Memory B cell (primary cell): Measurements from ENCODE around the gene ACOT4.

ENCODE experiments used
- ATAC-seq: fragments of 150-1000 bp; cut with Tn5 transposase; 2 replicates; pipeline ENCODE4 v1.10.0; 2021; ENCODE audit warnings: low read depth, mild to moderate bottlenecking, moderate library complexity
- DNase-seq, 2 donors: peaks; one replicate each; pipeline ENCODE4 v3.0.0; 2022; ENCODE audit warnings: low spot score in 2 of 2
- H3K27ac Mint-ChIP-seq: one replicate; pipeline ENCODE4 v1.8.0; 2022; ENCODE audit warnings: mild to moderate bottlenecking, moderate library complexity, mixed read lengths
- H3K27me3 Mint-ChIP-seq: one replicate; pipeline ENCODE4 v1.8.0; 2022; ENCODE audit warnings: mixed read lengths
- H3K36me3 Mint-ChIP-seq: one replicate; pipeline ENCODE4 v1.8.0; 2022; ENCODE audit warnings: mild to moderate bottlenecking, mixed read lengths
- H3K4me1 Mint-ChIP-seq: one replicate; pipeline ENCODE4 v1.8.0; 2022; ENCODE audit warnings: mixed read lengths
- H3K4me3 Mint-ChIP-seq: one replicate; pipeline ENCODE4 v1.8.0; 2022; ENCODE audit warnings: mild to moderate bottlenecking, moderate library complexity, mixed read lengths
- H3K9me3 Mint-ChIP-seq: one replicate; pipeline ENCODE4 v1.8.0; 2022; ENCODE audit warnings: mixed read lengths

The ACOT4 gene

GRCh38 chr14:73602994-73603393 is 11.3 kb downstream of the ACOT4 start:
- no peak for ATAC-seq
- H3K27ac Mint-ChIP-seq, result no peak overlapping the region
- H3K4me3 Mint-ChIP-seq, result no peak overlapping the region
- peaks cover 1% of the 10 kb centered on the region for H3K9me3 Mint-ChIP-seq
- DNase-seq, result no peak
- H3K36me3 Mint-ChIP-seq, result no peaks in the 10 kb centered on the region
- H3K4me1 Mint-ChIP-seq, result no peaks in the 10 kb centered on the region
- H3K27me3 Mint-ChIP-seq, result no peaks in the 10 kb centered on the region

- no peaks in the 10 kb centered on the region for H3K27me3 Mint-ChIP-seq
- no peak for DNase-seq
Measured at GRCh38 chr14:73606271-73606670, 14.6 kb downstream of the ACOT4 start.

GRCh38 chr14:73607241-73607640 is 15.6 kb downstream of the ACOT4 start:
- no peaks in the 10 kb centered on the region for H3K36me3 Mint-ChIP-seq
- ATAC-seq (no peak), DNase-seq (no peak)
- H3K27ac Mint-ChIP-seq, result no peak overlapping the region
- no peak overlapping the region for H3K4me3 Mint-ChIP-seq
- H3K27me3 Mint-ChIP-seq, result no peaks in the 10 kb centered on the region
- H3K4me1 Mint-ChIP-seq, result no peaks in the 10 kb centered on the region
- peaks cover 1% of the 10 kb centered on the region for H3K9me3 Mint-ChIP-seq

More at GRCh38 chr14:73606271-73606670, 14.6 kb downstream of the ACOT4 start:
- ATAC-seq, result no peak
- Mint-ChIP-seq H3K27ac (no peak overlapping the region), H3K4me1 (no peaks in the 10 kb centered on the region), H3K36me3 (no peaks in the 10 kb centered on the region), H3K4me3 (no peak overlapping the region), H3K9me3 (peaks cover 1% of the 10 kb centered on the region)

- Mint-ChIP-seq H3K4me3 (no peak overlapping the region), H3K27me3 (no peaks in the 10 kb centered on the region), H3K27ac (no peak overlapping the region), H3K4me1 (no peaks in the 10 kb centered on the region), H3K9me3 (no peaks in the 10 kb centered on the region), H3K36me3 (no peaks in the 10 kb centered on the region)
- no peak for ATAC-seq
- DNase-seq, result no peak
Measured at GRCh38 chr14:73610687-73611086, 19.0 kb downstream of the ACOT4 start.

- no peaks in the 10 kb centered on the region for H3K36me3 Mint-ChIP-seq
- no peaks in the 10 kb centered on the region for H3K27me3 Mint-ChIP-seq
- no peaks in the 10 kb centered on the region for H3K4me1 Mint-ChIP-seq
- peak; percentile 43 to 66 for DNase-seq
- no peaks in the 10 kb centered on the region for H3K9me3 Mint-ChIP-seq
- peak within 1 kb of the TSS; percentile 81 for H3K27ac Mint-ChIP-seq
- ATAC-seq, result peak; percentile 82
- peak within 1 kb of the TSS; percentile 91 for H3K4me3 Mint-ChIP-seq
Measured at GRCh38 chr14:73612339-73613045, 20.8 kb downstream of the ACOT4 start, which contains the start of gene ACOT6. ACOT6 (plus strand) TSS chr14:73612517; CDS start chr14:73612572, 55 bp downstream.

GRCh38 chr14:73613046-73613383 is 21.3 kb downstream of the ACOT4 start:
- ATAC-seq (peak; percentile 4), DNase-seq (no peak)
- H3K27me3 Mint-ChIP-seq, result no peaks in the 10 kb centered on the region

GRCh38 chr14:73613419-73613963 is 21.8 kb downstream of the ACOT4 start:
- peak overlapping the region; percentile 91 for H3K4me3 Mint-ChIP-seq
- ATAC-seq (no peak), DNase-seq (no peak)
- no peaks in the 10 kb centered on the region for H3K36me3 Mint-ChIP-seq
- H3K9me3 Mint-ChIP-seq, result no peaks in the 10 kb centered on the region
- H3K27ac Mint-ChIP-seq, result peak overlapping the region; percentile 81
- no peaks in the 10 kb centered on the region for H3K4me1 Mint-ChIP-seq
- no peaks in the 10 kb centered on the region for H3K27me3 Mint-ChIP-seq

More at GRCh38 chr14:73613046-73613383, 21.3 kb downstream of the ACOT4 start:
- no peaks in the 10 kb centered on the region for H3K36me3 Mint-ChIP-seq
- H3K27ac Mint-ChIP-seq, result peak overlapping the region; percentile 81
- H3K4me3 Mint-ChIP-seq, result peak overlapping the region; percentile 91
- H3K9me3 Mint-ChIP-seq, result no peaks in the 10 kb centered on the region
- no peaks in the 10 kb centered on the region for H3K4me1 Mint-ChIP-seq

- DNase-seq (no peak), ATAC-seq (no peak)
- Mint-ChIP-seq H3K9me3 (no peaks in the 10 kb centered on the region), H3K27ac (no peak overlapping the region), H3K4me3 (no peak overlapping the region), H3K27me3 (no peaks in the 10 kb centered on the region), H3K4me1 (no peaks in the 10 kb centered on the region), H3K36me3 (no peaks in the 10 kb centered on the region)
Measured at GRCh38 chr14:73616831-73617230, 25.2 kb downstream of the ACOT4 start.

- DNase-seq, result no peak
- no peaks in the 10 kb centered on the region for H3K27me3 Mint-ChIP-seq
- no peaks in the 10 kb centered on the region for H3K9me3 Mint-ChIP-seq
- no peak for ATAC-seq
- H3K4me3 Mint-ChIP-seq, result no peak overlapping the region
- H3K27ac Mint-ChIP-seq, result no peak overlapping the region
- H3K4me1 Mint-ChIP-seq, result no peaks in the 10 kb centered on the region
- no peaks in the 10 kb centered on the region for H3K36me3 Mint-ChIP-seq
Measured at GRCh38 chr14:73619524-73619923, 27.9 kb downstream of the ACOT4 start.

GRCh38 chr14:73620268-73620667 is 28.6 kb downstream of the ACOT4 start:
- H3K4me3 Mint-ChIP-seq, result no peak overlapping the region
- ATAC-seq (no peak), DNase-seq (no peak)
- no peaks in the 10 kb centered on the region for H3K9me3 Mint-ChIP-seq
- no peak overlapping the region for H3K27ac Mint-ChIP-seq
- H3K27me3 Mint-ChIP-seq, result no peaks in the 10 kb centered on the region
- H3K4me1 Mint-ChIP-seq, result no peaks in the 10 kb centered on the region
- no peaks in the 10 kb centered on the region for H3K36me3 Mint-ChIP-seq

GRCh38 chr14:73623504-73624054 is 31.9 kb downstream of the ACOT4 start:
- no peak for ATAC-seq
- no peaks in the 10 kb centered on the region for H3K36me3 Mint-ChIP-seq
- no peak for DNase-seq
- no peaks in the 10 kb centered on the region for H3K9me3 Mint-ChIP-seq
- no peaks in the 10 kb centered on the region for H3K4me1 Mint-ChIP-seq
- no peak overlapping the region for H3K27ac Mint-ChIP-seq
- H3K27me3 Mint-ChIP-seq, result no peaks in the 10 kb centered on the region
- no peak overlapping the region for H3K4me3 Mint-ChIP-seq

GRCh38 chr14:73625706-73626105 is 34.0 kb downstream of the ACOT4 start:
- H3K36me3 Mint-ChIP-seq, result no peaks in the 10 kb centered on the region
- no peak overlapping the region for H3K27ac Mint-ChIP-seq
- no peaks in the 10 kb centered on the region for H3K4me1 Mint-ChIP-seq
- H3K4me3 Mint-ChIP-seq, result no peak overlapping the region
- no peak for ATAC-seq
- no peak for DNase-seq
- H3K9me3 Mint-ChIP-seq, result no peaks in the 10 kb centered on the region
- no peaks in the 10 kb centered on the region for H3K27me3 Mint-ChIP-seq

- no peak for ATAC-seq
- Mint-ChIP-seq H3K4me1 (no peaks in the 10 kb centered on the region), H3K9me3 (no peaks in the 10 kb centered on the region), H3K27ac (no peak overlapping the region), H3K27me3 (no peaks in the 10 kb centered on the region), H3K36me3 (no peaks in the 10 kb centered on the region), H3K4me3 (no peak overlapping the region)
- DNase-seq, result no peak
Measured at GRCh38 chr14:73627151-73627558, 35.5 kb downstream of the ACOT4 start.

GRCh38 chr14:73630009-73630780 is 38.5 kb downstream of the ACOT4 start:
- no peak overlapping the region for H3K27ac Mint-ChIP-seq
- no peaks in the 10 kb centered on the region for H3K9me3 Mint-ChIP-seq
- H3K36me3 Mint-ChIP-seq, result no peaks in the 10 kb centered on the region
- H3K27me3 Mint-ChIP-seq, result no peaks in the 10 kb centered on the region
- no peak for ATAC-seq
- DNase-seq, result no peak
- no peak overlapping the region for H3K4me3 Mint-ChIP-seq
- peaks cover 3% of the 10 kb centered on the region for H3K4me1 Mint-ChIP-seq
